SK-N-SH (cell line): ENCODE results near the gene AOAH.

Experiments used
- CHD2 ChIP-seq: fragments of 150-350 bp; IDR thresholded peaks from 2 replicates; pipeline ENCODE4 v1.6.1; 2018; ENCODE audit warnings: low read length; ENCODE audit not compliant: partially characterized antibody
- EP300 ChIP-seq, 2 experiments: IDR thresholded peaks; 2 replicates each; pipeline versions ENCODE4 v1.4.0 to v1.6.1; 2012; ENCODE audit warnings: borderline replicate concordance in 1 of 2, low read depth in 1 of 2, low read length in 1 of 2
- NFIC ChIP-seq: IDR thresholded peaks from 2 replicates; pipeline ENCODE4 v1.4.0; 2012; ENCODE audit warnings: borderline replicate concordance
- POLR2AphosphoS5 ChIP-seq: IDR thresholded peaks from 2 replicates; pipeline ENCODE4 v1.6.1; 2012; ENCODE audit warnings: low read depth, low read length
- RXRA ChIP-seq: IDR thresholded peaks from 2 replicates; pipeline ENCODE4 v1.4.0; 2012; ENCODE audit warnings: low read depth, mild to moderate bottlenecking, borderline replicate concordance
- TAF1 ChIP-seq: IDR thresholded peaks from 2 replicates; pipeline ENCODE4 v1.6.1; 2012; ENCODE audit warnings: low read depth, mild to moderate bottlenecking, low read length, moderate library complexity, borderline replicate concordance
- TF ChIP-seq, protein P1 (sequence below): IDR thresholded peaks from 2 replicates; pipeline ENCODE4; 2012
- TF ChIP-seq, protein P2 (sequence below): fragments of 200-600 bp; sonication (generic); IDR thresholded peaks from 2 replicates; pipeline ENCODE4 v1.6.1; 2017; ENCODE audit warnings: antibody characterized with exemption, mild to moderate bottlenecking, moderate library complexity
- TF ChIP-seq, protein P3 (sequence below): IDR thresholded peaks from 2 replicates; pipeline ENCODE4 v1.4.0; 2012; ENCODE audit warnings: low read depth
- TF ChIP-seq, protein P4 (sequence below): IDR thresholded peaks from 2 replicates; pipeline ENCODE4 v1.4.0; 2012; ENCODE audit warnings: low read depth, borderline replicate concordance
- TF ChIP-seq, protein P5 (sequence below): IDR thresholded peaks from 2 replicates; pipeline ENCODE4 v1.6.1; 2012; ENCODE audit warnings: mild to moderate bottlenecking, low read depth, low read length, moderate library complexity

DNA sequence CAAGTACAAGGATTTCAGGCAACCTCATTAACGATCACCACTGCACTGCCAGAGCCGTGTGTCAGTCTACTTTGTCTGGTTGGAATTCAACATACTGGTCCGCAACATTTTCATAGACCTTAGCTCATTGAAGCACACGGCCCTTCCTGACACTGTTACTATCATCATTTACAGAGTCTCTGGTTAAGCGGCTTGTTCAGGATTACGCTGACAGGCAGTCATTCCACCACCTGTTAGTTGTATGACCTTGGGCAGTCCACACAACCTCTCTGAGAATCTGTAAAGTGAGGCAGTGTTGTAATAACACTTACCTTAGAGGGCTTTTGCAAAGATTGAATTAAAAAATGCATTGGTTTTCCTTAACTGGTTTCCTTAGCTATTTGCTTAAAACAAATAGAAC, 112.6 kb downstream of the AOAH start:
- TF ChIP-seq, protein P1, sequence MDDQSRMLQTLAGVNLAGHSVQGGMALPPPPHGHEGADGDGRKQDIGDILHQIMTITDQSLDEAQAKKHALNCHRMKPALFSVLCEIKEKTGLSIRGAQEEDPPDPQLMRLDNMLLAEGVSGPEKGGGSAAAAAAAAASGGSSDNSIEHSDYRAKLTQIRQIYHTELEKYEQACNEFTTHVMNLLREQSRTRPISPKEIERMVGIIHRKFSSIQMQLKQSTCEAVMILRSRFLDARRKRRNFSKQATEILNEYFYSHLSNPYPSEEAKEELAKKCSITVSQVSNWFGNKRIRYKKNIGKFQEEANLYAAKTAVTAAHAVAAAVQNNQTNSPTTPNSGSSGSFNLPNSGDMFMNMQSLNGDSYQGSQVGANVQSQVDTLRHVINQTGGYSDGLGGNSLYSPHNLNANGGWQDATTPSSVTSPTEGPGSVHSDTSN = no peak
- TF ChIP-seq POLR2AphosphoS5 (no peak), CHD2 (no peak), TAF1 (no peak), RXRA (no peak), EP300 (IDR thresholded peaks at IDR 0.05; ENCODE audit: borderline replicate concordance in 1 of 2, low read depth in 1 of 2, low read length in 1 of 2) (no peak), NFIC (no peak)
- TF ChIP-seq, protein P2, sequence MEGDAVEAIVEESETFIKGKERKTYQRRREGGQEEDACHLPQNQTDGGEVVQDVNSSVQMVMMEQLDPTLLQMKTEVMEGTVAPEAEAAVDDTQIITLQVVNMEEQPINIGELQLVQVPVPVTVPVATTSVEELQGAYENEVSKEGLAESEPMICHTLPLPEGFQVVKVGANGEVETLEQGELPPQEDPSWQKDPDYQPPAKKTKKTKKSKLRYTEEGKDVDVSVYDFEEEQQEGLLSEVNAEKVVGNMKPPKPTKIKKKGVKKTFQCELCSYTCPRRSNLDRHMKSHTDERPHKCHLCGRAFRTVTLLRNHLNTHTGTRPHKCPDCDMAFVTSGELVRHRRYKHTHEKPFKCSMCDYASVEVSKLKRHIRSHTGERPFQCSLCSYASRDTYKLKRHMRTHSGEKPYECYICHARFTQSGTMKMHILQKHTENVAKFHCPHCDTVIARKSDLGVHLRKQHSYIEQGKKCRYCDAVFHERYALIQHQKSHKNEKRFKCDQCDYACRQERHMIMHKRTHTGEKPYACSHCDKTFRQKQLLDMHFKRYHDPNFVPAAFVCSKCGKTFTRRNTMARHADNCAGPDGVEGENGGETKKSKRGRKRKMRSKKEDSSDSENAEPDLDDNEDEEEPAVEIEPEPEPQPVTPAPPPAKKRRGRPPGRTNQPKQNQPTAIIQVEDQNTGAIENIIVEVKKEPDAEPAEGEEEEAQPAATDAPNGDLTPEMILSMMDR = no peak
- TF ChIP-seq, protein P3, sequence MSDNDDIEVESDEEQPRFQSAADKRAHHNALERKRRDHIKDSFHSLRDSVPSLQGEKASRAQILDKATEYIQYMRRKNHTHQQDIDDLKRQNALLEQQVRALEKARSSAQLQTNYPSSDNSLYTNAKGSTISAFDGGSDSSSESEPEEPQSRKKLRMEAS = no peak
- TF ChIP-seq, protein P4, sequence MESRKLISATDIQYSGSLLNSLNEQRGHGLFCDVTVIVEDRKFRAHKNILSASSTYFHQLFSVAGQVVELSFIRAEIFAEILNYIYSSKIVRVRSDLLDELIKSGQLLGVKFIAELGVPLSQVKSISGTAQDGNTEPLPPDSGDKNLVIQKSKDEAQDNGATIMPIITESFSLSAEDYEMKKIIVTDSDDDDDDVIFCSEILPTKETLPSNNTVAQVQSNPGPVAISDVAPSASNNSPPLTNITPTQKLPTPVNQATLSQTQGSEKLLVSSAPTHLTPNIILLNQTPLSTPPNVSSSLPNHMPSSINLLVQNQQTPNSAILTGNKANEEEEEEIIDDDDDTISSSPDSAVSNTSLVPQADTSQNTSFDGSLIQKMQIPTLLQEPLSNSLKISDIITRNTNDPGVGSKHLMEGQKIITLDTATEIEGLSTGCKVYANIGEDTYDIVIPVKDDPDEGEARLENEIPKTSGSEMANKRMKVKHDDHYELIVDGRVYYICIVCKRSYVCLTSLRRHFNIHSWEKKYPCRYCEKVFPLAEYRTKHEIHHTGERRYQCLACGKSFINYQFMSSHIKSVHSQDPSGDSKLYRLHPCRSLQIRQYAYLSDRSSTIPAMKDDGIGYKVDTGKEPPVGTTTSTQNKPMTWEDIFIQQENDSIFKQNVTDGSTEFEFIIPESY = no peak
- TF ChIP-seq, protein P5, sequence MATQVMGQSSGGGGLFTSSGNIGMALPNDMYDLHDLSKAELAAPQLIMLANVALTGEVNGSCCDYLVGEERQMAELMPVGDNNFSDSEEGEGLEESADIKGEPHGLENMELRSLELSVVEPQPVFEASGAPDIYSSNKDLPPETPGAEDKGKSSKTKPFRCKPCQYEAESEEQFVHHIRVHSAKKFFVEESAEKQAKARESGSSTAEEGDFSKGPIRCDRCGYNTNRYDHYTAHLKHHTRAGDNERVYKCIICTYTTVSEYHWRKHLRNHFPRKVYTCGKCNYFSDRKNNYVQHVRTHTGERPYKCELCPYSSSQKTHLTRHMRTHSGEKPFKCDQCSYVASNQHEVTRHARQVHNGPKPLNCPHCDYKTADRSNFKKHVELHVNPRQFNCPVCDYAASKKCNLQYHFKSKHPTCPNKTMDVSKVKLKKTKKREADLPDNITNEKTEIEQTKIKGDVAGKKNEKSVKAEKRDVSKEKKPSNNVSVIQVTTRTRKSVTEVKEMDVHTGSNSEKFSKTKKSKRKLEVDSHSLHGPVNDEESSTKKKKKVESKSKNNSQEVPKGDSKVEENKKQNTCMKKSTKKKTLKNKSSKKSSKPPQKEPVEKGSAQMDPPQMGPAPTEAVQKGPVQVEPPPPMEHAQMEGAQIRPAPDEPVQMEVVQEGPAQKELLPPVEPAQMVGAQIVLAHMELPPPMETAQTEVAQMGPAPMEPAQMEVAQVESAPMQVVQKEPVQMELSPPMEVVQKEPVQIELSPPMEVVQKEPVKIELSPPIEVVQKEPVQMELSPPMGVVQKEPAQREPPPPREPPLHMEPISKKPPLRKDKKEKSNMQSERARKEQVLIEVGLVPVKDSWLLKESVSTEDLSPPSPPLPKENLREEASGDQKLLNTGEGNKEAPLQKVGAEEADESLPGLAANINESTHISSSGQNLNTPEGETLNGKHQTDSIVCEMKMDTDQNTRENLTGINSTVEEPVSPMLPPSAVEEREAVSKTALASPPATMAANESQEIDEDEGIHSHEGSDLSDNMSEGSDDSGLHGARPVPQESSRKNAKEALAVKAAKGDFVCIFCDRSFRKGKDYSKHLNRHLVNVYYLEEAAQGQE = no peak
